ENCODE measurements around the gene UPF2.
"Not testable (repeated sequence)": the region's sequence is repeated elsewhere in the genome, so short reads cannot be mapped to it uniquely, and the experiment has no call there.

UPF2 gene

DNA sequence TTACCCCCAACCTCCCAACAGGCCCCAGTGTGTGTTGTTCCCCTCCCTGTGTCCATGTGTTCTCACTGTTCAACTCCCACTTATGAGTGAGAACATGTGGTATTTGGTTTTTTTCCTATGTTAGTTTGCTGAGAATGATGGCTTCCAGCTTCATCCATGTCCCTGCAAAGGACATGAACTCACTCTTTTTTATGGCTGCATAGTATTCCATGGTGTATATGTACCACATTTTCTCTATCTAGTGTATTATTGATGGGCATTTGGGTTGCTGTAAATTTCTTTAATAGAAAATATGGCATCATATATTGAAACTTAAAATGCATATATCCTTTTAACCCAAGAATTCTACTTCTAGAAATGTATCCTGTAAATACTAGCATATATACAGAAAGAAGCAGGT, 33.8 kb downstream of the UPF2 start:
- H3K4me1 ChIP-seq (ENCODE audit: insufficient read depth, low read length); H3K9ac ChIP-seq (ENCODE audit: low read depth, low read length); H3K27ac ChIP-seq (ENCODE audit: low read length); H3K9me3 ChIP-seq (ENCODE audit: insufficient read depth, low read depth, low read length); H3K4me3 ChIP-seq (ENCODE audit: low read length); H3K27me3 ChIP-seq (ENCODE audit: insufficient read depth, low read length): not testable (repeated sequence)
- peaks cover 55% of the 10 kb centered on the region for H3K36me3 ChIP-seq (ENCODE audit: insufficient read depth, low read depth, low read length)

DNA sequence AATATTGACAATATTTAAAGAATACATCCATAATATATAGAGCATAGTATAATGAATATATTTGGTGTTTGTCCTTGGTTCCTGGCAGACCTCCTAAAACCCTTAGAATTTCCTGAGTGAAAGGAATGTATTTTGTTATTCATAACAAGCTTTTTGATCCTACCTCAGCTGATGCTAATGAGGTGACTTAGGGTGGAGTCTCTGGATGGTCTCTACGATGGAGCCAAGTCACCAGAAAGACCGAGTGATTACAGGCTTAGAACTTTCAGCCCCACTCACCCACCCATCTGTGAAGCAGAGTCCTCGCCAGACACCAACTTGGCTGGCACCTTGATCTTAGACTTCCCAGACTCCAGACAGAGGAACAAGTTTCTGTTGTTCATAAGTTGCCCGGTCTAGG, 35.9 kb downstream of the UPF2 start:
- Histone ChIP-seq H3K9ac (ENCODE audit: low read depth, low read length) (no peak overlapping the region), H3K27me3 (ENCODE audit: insufficient read depth, low read length) (no peaks in the 10 kb centered on the region), H3K9me3 (ENCODE audit: insufficient read depth, low read depth, low read length) (0 out of 2 replicates have a peak, but pooled peaks cover 6% of the 10 kb centered on the region), H3K27ac (ENCODE audit: low read length) (no peak overlapping the region), H3K36me3 (ENCODE audit: insufficient read depth, low read depth, low read length) (peaks cover 71% of the 10 kb centered on the region), H3K4me3 (ENCODE audit: low read length) (no peak overlapping the region), H3K4me1 (ENCODE audit: insufficient read depth, low read length) (no peaks in the 10 kb centered on the region)

GRCh38 chr10:11993834-11994468, 48.7 kb downstream of the UPF2 start:
- H3K36me3 ChIP-seq (ENCODE audit: insufficient read depth, low read depth, low read length): peaks cover 43% of the 10 kb centered on the region
- no peak overlapping the region for H3K9ac ChIP-seq (ENCODE audit: low read depth, low read length)
- H3K9me3 ChIP-seq (ENCODE audit: insufficient read depth, low read depth, low read length): no peaks in the 10 kb centered on the region
- H3K4me1 ChIP-seq (ENCODE audit: insufficient read depth, low read length): no peaks in the 10 kb centered on the region
- no peak overlapping the region for H3K4me3 ChIP-seq (ENCODE audit: low read length)
- no peaks in the 10 kb centered on the region for H3K27me3 ChIP-seq (ENCODE audit: insufficient read depth, low read length)
- no peak overlapping the region for H3K27ac ChIP-seq (ENCODE audit: low read length)

DNA sequence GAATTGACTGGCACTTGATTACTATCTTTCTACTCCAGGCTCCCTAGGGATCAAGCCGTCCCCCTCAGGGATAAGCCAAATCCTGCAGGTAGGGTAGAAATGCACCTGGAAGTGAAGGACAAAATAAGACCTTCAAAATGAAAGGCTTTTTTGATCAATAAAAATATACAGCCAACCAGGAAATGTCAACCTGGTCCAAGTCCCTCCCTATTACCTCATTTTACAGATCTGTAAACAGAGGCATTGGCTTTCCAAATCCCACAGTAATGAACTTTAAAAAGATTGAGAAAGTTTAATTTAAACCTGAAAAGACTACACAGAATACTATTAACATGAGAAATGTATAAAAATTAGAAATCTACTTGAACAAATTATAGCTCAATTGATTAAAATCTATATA, 53.7 kb downstream of the UPF2 start:
- Histone ChIP-seq H3K27ac (ENCODE audit: low read length) (no peak overlapping the region), H3K4me1 (ENCODE audit: insufficient read depth, low read length) (no peaks in the 10 kb centered on the region), H3K9me3 (ENCODE audit: insufficient read depth, low read depth, low read length) (no peaks in the 10 kb centered on the region), H3K9ac (ENCODE audit: low read depth, low read length) (no peak overlapping the region), H3K27me3 (ENCODE audit: insufficient read depth, low read length) (no peaks in the 10 kb centered on the region), H3K4me3 (ENCODE audit: low read length) (no peak overlapping the region), H3K36me3 (ENCODE audit: insufficient read depth, low read depth, low read length) (peaks cover 22% of the 10 kb centered on the region)

GRCh38 chr10:11986593-11987216, 55.9 kb downstream of the UPF2 start:
- Histone ChIP-seq H3K4me3 (ENCODE audit: low read length) (no peak overlapping the region), H3K4me1 (ENCODE audit: insufficient read depth, low read length) (no peaks in the 10 kb centered on the region), H3K36me3 (ENCODE audit: insufficient read depth, low read depth, low read length) (peaks cover 20% of the 10 kb centered on the region), H3K9me3 (ENCODE audit: insufficient read depth, low read depth, low read length) (no peaks in the 10 kb centered on the region), H3K27ac (ENCODE audit: low read length) (no peak overlapping the region), H3K9ac (ENCODE audit: low read depth, low read length) (no peak overlapping the region), H3K27me3 (ENCODE audit: insufficient read depth, low read length) (no peaks in the 10 kb centered on the region)

GRCh38 chr10:11982253-11982652, 60.4 kb downstream of the UPF2 start:
- H3K4me3 ChIP-seq (ENCODE audit: low read length): no peak overlapping the region
- H3K36me3 ChIP-seq (ENCODE audit: insufficient read depth, low read depth, low read length): peaks cover 25% of the 10 kb centered on the region
- H3K4me1 ChIP-seq (ENCODE audit: insufficient read depth, low read length): peaks cover 10% of the 10 kb centered on the region
- no peak overlapping the region for H3K27ac ChIP-seq (ENCODE audit: low read length)
- no peaks in the 10 kb centered on the region for H3K9me3 ChIP-seq (ENCODE audit: insufficient read depth, low read depth, low read length)
- no peaks in the 10 kb centered on the region for H3K27me3 ChIP-seq (ENCODE audit: insufficient read depth, low read length)
- H3K9ac ChIP-seq (ENCODE audit: low read depth, low read length): no peak overlapping the region

- H3K9ac ChIP-seq (ENCODE audit: low read depth, low read length): no peak overlapping the region
- H3K4me1 ChIP-seq (ENCODE audit: insufficient read depth, low read length): peaks cover 10% of the 10 kb centered on the region
- peaks cover 28% of the 10 kb centered on the region for H3K36me3 ChIP-seq (ENCODE audit: insufficient read depth, low read depth, low read length)
- H3K27me3 ChIP-seq (ENCODE audit: insufficient read depth, low read length): no peaks in the 10 kb centered on the region
- H3K27ac ChIP-seq (ENCODE audit: low read length): no peak overlapping the region
- no peaks in the 10 kb centered on the region for H3K9me3 ChIP-seq (ENCODE audit: insufficient read depth, low read depth, low read length)
- no peak overlapping the region for H3K4me3 ChIP-seq (ENCODE audit: low read length)
These were observed 66.8 kb downstream of the UPF2 start for GRCh38 chr10:11975795-11976194.

- H3K9ac ChIP-seq (ENCODE audit: low read depth, low read length); H3K9me3 ChIP-seq (ENCODE audit: insufficient read depth, low read depth, low read length); H3K4me3 ChIP-seq (ENCODE audit: low read length); H3K27ac ChIP-seq (ENCODE audit: low read length); H3K27me3 ChIP-seq (ENCODE audit: insufficient read depth, low read length); H3K4me1 ChIP-seq (ENCODE audit: insufficient read depth, low read length): not testable (repeated sequence)
- H3K36me3 ChIP-seq (ENCODE audit: insufficient read depth, low read depth, low read length): peaks cover 16% of the 10 kb centered on the region
These were observed 70.1 kb downstream of the UPF2 start for GRCh38 chr10:11972523-11972922.

- H3K9ac ChIP-seq (ENCODE audit: low read depth, low read length): no peak overlapping the region
- no peaks in the 10 kb centered on the region for H3K27me3 ChIP-seq (ENCODE audit: insufficient read depth, low read length)
- H3K4me3 ChIP-seq (ENCODE audit: low read length): no peak overlapping the region
- no peak overlapping the region for H3K27ac ChIP-seq (ENCODE audit: low read length)
- H3K36me3 ChIP-seq (ENCODE audit: insufficient read depth, low read depth, low read length): peaks cover 84% of the 10 kb centered on the region
- H3K9me3 ChIP-seq (ENCODE audit: insufficient read depth, low read depth, low read length): peaks cover 5% of the 10 kb centered on the region; the same call in 1 of the 2 replicates
- H3K4me1 ChIP-seq (ENCODE audit: insufficient read depth, low read length): no peaks in the 10 kb centered on the region
These were observed 80.4 kb downstream of the UPF2 start for GRCh38 chr10:11962176-11962575.

DNA sequence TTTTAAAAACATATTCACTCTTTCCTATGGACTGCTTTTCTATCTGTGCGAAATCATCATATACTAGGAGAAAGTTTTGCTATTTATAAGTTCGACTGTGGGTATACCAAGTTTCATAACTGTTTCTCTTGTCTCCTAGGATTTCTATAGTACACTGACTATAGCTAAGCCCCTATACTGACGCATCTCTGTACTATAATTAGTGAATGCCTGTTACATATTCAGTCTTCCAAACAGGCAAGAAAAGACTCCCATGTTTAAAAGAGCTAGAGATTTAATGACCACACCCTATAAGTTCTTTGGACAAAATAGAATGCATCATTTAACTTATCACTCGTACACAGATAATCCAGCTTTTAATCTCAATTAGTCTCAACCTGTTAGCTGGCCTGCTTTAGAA, 80.8 kb downstream of the UPF2 start:
- Histone ChIP-seq H3K36me3 (ENCODE audit: insufficient read depth, low read depth, low read length) (peaks cover 85% of the 10 kb centered on the region), H3K27me3 (ENCODE audit: insufficient read depth, low read length) (no peaks in the 10 kb centered on the region), H3K4me1 (ENCODE audit: insufficient read depth, low read length) (no peaks in the 10 kb centered on the region), H3K9ac (ENCODE audit: low read depth, low read length) (no peak overlapping the region), H3K9me3 (ENCODE audit: insufficient read depth, low read depth, low read length) (peaks cover under 1% of the 10 kb centered on the region; the same call in 1 of the 2 replicates), H3K27ac (ENCODE audit: low read length) (no peak overlapping the region), H3K4me3 (ENCODE audit: low read length) (no peak overlapping the region)

- Histone ChIP-seq H3K4me3 (ENCODE audit: low read length) (no peak overlapping the region), H3K27ac (ENCODE audit: low read length) (no peak overlapping the region), H3K4me1 (ENCODE audit: insufficient read depth, low read length) (no peaks in the 10 kb centered on the region), H3K9ac (ENCODE audit: low read depth, low read length) (no peak overlapping the region), H3K9me3 (ENCODE audit: insufficient read depth, low read depth, low read length) (no peaks in the 10 kb centered on the region), H3K27me3 (ENCODE audit: insufficient read depth, low read length) (no peaks in the 10 kb centered on the region), H3K36me3 (ENCODE audit: insufficient read depth, low read depth, low read length) (peaks cover 89% of the 10 kb centered on the region)
These were observed 82.6 kb downstream of the UPF2 start for GRCh38 chr10:11959966-11960365.

- Histone ChIP-seq H3K9ac (ENCODE audit: low read depth, low read length) (no peak overlapping the region), H3K36me3 (ENCODE audit: insufficient read depth, low read depth, low read length) (peaks cover 85% of the 10 kb centered on the region), H3K4me1 (ENCODE audit: insufficient read depth, low read length) (no peaks in the 10 kb centered on the region), H3K27me3 (ENCODE audit: insufficient read depth, low read length) (no peaks in the 10 kb centered on the region), H3K4me3 (ENCODE audit: low read length) (no peak overlapping the region), H3K27ac (ENCODE audit: low read length) (no peak overlapping the region), H3K9me3 (ENCODE audit: insufficient read depth, low read depth, low read length) (no peaks in the 10 kb centered on the region)
These were observed 83.7 kb downstream of the UPF2 start for GRCh38 chr10:11958956-11959355.

Data from iPS-20b (cell line).